ENCODE results near the gene PDLIM1.
"Not testable (repeated sequence)": the region's sequence is repeated elsewhere in the genome, so short reads cannot be mapped to it uniquely, and the experiment has no call there.

The PDLIM1 gene

DNA sequence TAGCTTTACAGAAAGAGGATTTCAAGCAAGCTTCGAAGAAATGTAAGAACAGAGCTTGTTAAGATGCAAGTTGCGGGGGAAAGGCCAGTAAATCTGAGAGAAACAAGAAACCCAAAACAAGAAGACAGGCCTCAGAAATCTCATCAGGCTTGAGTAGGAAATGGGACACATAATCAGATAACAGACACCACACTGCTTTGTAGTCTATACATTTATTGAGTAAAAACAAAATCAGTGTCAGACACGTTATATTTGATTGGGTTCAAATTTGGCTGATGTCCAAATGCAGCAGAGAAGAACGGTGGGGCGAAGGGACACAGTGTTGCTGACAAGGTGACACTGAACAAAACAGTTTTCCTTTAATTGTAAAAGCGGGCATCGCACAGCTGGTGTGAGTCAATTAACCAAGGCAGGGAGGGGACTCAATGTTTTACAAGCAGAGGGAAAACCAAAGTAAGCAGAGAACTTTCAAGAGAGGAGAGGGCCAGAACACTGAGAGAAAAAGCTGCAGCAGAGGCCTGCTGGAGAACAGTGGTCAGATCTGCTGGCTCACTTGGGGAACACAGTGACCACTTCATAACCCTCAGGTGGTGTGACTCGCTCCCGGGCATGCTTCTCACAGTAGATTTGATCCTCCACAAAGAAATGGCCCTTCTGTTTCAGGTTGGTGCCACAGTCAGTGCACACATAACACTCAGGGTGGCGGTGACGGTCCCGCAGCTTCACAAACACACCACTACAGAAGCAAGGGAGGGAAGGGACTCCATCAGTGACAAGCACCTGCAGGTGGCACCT lies 53.2 kb downstream of the PDLIM1 start:
- FAIRE-seq = no peak

DNA sequence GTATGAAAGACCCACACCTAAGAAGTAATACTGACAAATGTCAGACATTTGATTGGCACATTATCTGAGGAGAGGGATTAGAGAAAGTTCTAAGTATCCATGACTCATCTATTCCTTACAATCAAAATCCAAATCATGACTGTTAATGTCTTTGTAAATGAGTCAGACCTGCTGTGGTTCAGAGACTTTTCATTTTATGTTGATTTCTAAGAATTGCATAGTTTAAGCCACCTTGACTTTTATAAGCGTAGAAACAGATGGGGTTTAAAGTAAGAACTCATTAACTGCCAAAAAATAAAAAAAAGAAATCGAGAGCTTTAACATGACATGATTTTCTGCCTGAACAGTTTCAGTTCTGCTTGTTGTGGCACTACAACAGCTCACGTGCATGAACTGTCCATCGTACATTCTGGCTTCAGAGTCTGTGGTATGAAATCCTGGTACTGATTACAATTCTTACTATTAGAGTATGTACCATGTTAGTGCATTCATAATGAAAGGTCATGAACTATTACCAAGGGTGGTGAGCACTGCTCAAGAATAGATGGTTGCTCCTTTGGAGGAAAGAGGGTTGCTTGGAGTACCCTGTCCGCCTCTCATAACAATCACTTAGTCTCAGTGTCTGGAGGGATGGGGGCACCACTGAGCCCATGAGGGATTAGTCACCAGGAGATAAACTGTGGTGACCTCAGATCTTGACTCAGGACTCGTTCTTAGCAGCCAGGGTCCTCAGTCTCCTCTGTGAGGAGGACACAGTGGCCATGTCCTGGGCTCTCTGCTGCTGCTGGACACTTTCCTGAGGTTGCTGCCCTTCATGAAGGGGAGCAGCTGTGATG lies 54.5 kb downstream of the PDLIM1 start:
- FAIRE-seq = no peak

DNA sequence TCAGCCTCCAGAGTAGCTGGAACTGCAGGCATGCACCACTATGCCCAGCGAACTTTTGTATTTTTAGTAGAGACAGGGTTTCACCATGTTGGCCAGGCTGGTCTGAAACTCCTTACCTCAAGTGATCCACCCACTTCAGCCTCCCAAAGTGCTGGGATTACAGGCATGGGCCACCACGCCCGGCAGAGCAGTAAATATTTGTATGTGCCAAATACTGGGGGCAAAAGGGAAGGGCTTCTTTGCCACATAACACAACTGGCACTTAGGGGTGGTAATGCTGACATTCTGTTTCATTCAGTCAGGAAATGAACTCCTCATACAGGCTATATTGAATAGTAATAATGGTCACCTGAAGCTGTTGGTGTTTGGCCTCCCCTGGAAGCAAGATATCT lies 55.1 kb downstream of the PDLIM1 start:
- no peak for FAIRE-seq

DNA sequence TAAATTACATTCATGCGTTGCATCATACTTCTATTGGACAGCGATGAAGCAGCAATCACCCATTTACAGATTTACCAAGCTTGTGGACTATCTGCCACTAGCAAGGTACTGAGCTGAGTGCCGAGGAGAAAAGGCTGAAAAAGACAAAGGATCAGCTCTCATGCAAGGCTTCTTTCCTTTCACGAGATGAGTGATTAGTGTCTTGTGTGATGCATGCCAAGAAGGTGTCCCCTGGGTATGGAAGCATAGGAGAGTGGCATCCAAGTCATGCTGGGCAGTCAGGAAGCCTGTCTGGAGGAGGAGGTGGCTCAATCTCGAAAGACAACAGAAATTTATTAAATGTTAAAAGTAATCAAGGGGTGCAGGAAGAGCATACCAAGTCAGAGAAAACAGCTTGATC lies 55.9 kb downstream of the PDLIM1 start:
- no peak for FAIRE-seq

DNA sequence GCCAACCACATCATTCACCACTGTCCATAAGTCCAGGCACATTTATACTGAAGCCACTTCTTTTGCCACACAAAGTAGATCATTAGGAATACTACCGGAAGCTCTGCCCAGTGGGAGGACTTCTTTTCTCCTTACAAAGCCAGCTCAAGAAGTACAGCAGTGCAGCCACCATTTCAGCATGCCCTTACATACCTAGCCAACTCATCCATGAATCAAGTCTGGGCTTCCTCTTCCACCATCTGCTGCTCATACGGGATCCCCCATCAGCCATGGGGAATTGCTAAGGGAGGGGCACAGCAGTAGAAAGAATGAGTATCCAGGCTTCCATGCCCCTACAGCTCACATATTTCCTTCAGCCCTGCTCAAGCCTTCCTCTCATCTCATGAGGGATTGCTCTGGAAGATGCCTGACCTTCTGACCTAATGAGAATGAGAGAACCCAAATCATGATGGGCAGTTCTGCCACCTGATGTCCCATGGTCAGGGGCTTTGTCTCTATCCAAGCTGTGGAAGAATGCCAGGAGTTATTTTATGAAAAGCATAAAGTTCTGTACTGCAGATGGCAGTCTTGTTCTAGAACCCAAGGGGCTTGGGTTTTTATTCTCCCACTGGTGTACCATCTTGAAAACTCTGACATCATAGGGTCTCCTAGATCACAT lies 57.3 kb downstream of the PDLIM1 start:
- no peak for FAIRE-seq

DNA sequence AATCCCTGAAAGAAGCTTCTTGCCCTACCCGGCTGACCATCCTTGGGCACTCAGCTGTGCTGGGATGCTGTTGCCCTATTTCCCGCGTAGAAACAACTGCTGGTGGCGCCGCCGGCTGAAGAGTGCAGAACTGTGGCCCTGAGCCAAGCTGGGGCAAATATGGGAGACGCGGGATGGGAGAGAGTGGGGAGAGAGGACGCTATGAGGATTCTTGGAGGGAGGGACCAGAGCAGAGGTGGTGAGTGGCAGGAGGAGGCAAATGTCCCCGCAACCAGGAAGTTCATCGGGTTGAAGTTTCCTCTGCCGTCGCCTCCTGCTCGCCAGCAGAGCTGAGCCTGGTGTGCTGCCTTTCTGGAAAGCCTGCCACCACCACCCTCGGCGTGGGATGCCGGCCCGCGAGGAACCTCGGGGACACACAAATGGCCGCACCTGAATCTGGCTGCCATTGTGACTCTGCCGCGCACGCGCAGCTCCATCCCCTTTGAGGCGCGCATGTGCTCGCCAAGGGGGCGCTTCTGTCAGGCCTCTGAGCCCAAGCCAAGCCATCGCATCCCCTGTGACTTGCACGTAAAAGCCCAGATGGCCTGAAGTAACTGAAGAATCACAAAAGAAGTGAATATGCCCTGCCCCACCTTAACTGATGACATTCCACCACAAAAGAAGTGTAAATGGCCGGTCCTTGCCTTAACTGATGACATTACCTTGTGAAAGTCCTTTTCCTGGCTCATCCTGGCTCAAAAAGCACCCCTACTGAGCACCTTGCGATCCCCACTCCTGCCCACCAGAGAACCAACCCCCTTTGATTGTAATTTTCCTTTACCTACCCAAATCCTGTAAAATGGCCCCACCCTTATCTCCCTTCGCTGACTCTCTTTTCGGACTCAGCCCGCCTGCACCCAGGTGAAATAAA lies 59.9 kb downstream of the PDLIM1 start:
- FAIRE-seq = not testable (repeated sequence)

DNA sequence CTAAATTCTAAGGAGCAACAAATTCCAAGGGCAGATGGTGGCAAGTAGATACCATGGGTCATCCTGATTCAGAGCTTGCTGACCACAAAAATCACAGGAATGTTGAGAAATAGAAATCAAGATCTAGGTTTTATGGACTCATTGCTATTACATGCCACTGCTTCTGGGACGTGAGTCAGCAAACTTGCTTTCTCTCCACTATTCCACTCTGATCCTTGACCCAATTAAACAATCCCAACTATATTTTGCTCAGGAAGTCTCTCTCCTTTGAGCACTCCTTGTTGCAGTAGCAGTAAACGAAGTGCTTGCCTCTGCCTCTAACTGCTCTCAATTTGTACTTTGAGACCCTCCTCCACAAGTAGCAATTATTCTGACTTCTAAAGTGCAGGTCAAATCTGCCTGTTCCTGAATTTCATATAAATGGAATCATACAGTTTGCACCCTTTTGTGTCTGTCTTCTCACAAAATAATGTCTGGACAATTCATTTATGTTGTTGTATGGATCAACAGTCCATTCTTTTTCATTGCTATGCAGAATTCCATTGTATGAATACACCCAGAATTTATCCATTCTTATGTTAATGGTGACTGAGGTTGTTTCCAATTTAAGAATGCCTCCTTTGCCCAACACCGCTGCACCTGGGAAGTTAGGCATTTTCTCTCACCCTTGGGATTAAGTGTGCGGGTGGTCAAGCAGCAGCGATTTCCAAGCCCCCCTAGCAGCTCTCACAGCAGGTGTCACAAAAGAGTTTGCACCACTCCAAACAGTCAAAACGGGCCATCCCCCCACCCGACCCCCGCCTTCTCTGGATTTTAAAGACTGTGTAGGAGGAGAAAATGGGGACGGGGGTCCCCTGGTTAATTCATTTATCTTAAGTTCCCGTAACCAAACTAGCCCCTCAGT lies 60.8 kb downstream of the PDLIM1 start:
- no peak for FAIRE-seq

DNA sequence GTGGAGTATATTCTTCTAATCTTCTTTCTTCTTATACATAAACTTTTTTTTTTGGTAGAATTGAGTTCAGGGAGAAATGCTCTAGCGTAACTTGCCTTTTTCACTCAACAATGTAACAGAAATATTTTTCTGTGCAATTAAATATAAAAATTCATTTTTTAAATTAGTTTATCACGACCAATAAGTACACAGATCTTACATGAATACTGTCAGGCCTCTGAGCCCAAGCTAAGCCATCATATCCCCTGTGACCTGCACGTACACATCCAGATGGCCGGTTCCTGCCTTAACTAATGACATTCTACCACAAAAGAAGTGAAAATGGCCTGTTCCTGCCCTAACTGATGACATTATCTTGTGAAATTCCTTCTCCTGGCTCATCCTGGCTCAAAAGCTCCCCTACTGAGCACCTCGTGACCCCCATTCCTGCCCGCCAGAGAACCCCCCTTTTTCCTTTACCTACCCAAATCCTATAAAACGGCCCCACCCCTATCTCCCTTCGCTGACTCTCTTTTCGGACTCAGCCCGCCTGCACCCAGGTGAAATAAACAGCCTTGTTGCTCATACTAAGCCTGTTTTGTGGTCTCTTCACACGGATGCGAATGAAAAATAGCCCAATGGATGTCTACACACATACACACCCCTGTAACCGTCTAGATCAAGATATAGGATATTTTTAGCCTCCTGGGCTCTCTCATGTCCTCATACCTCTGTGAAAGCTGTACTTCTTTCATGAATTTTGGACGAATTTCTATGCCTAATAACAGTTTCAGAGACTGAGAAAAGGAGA lies 61.7 kb downstream of the PDLIM1 start:
- not testable (repeated sequence) for FAIRE-seq

DNA sequence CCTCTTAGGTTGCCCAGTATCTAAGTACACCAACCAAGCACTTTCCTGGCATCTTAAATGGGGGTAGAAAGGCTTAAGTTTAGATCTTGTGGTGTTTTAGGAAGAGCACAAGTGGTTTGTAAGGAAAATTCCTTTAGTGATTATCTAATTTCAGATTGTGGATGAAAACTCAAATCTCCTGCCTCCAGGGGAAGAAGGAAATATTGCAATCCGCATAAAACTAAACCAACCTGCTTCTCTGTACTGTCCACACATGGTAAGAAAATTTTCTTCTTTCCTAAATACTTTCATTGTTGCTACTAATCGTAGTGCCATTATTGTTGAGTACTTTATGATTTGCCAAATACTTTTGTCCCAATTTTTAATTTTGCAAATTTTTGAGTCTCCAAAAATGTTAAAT lies 65.7 kb downstream of the PDLIM1 start:
- no peak for FAIRE-seq

DNA sequence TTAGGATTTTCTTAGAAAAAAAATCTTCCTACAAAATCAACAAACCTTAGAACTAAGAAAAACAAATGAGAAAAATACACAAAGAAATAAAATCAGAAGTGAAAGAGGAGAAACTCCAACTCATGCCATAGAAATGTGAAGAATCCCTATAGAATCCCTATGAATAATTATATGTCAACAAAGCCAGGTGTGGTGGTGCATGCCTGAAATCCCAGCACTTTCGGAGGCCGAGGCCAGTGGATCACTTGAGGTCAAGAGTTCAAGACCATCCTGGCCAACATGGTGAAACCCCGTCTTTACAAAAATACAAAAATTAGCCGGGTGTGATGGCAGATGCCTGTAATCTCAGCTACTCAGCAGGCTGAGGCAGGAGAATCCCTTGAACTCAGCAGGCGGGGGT lies 69.7 kb downstream of the PDLIM1 start:
- FAIRE-seq = no peak

DNA sequence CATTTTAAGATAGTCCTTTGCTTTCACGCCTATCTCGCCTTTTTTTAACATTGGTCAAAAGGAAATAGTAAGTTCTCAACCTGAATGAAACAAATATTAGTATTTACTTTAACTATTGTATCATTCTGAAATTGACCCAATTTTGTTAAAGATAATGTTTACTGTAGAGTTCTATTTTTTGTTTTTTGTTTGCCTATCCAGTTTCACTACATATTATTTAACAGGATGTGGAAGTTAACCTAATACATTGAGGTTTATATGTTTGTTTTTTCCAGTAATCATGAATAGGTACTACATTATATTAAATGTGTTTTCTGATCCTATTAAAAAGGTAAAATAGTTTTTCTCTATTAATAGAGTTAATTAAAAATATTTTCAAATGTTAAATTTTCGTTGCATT lies 70.3 kb downstream of the PDLIM1 start:
- FAIRE-seq = peak; percentile 81

DNA sequence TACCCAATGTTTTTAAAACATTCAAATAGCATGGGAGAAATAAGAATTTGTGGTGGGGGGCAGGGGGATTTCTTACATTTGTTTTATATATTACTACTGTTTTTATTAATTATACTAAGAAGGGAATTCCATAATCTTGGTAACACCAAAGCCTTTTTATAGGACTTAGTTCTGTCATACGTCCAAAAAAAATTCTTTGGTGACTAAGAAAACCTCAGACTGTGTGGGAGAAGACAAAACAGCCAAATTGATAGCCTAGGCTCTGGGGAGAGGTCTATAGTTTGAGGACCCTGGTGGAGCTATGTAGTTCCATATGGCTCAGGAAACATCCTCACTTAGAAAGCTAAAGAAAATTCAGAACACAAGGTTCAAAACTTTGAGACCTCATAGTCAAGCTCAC lies 73.3 kb downstream of the PDLIM1 start:
- FAIRE-seq = no peak

DNA sequence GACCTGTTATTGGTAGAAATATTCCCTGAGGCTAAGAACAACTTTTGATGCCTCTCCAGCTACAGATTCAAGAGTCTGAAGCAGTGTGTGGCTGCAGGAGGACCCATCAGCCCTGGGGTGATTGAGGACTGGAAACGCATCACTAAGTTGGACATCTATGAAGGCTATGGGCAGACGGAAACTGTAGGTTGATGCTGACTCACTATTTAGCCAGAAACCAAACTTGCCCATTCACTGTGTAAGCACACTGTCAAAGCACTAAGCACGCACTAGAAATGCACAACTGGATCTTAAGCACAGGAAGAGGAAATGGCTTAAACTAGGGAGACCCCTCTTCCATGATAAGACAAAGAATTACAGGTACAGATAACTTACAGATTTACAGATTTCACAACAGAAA lies 76.0 kb downstream of the PDLIM1 start:
- FAIRE-seq = no peak

DNA sequence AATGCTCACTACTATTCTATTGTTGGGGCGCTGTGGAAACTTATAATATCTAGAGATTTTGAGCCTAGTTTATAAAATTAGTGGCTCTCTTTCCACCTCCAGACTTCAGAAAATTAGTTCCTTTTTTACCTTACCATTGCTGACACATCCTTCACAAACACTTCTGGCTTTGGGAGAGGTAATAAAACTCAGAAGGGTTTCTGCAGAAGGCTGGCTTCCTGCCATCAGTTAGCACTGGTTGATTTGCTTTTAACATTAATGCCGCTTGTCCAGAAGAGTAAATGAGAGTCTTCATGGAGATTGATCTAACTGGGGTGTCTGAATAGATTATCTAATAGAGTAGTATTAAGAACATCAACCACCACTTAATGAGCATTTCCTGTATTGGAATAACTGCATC lies 76.4 kb downstream of the PDLIM1 start:
- no peak for FAIRE-seq

DNA sequence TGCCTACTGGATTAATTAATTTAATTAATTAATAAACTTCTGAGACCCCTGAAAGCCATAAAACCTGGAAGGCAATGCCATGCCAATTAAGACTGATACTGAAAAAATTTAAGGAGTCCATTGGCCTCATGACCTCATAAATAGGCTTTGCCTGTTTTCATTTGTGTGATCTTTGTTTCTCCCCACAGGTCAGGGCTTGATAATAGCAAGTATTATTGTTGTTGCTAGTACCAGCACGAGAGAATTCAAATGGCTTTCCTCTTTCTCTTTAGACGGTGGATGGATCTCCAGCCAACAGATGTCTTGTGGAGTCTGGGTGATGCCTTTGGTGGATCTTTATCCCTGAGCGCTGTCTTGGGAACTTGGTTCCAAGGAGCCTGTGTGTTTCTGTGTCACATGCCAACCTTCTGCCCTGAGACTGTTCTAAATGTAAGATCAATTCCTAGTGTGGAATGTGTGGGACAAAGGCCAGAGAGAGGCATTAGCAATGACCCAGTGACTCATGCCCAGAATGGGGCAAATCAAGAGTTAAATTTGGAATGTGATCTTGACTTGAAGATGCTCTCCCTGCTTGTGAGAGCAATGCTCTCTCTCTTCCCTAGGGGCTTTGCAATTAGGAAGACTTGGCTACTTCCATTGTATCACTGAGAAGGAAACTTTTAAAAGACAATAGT lies 79.1 kb downstream of the PDLIM1 start:
- no peak for FAIRE-seq

DNA sequence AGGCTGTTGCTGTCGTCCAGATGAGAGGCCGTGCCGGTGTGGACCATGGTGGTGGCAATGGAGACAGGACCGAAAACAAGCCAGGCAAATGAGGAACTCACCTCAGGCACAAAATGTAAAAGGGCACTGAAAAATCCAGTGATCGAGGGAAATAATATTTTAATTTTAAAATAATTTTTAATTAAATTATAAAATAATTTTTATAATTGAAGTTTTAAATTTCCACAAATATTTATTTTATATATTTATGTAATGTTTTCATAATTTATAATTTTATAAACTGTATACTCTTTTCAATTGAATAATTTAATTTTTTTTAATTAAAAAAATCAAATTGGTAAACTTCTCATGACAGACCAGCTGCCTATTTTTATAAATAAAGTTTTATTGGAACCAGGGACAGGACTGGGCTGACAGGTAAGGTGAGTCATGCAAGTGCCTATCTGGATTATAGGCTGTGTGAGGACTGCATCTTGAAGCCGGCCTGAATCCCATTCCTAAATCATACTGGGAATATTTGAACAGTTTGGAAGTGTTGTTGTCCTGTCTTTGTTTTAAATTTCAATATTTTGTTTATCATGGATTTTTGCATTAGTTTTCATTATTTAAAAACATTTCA lies 81.2 kb downstream of the PDLIM1 start:
- FAIRE-seq = peak; percentile 80

DNA sequence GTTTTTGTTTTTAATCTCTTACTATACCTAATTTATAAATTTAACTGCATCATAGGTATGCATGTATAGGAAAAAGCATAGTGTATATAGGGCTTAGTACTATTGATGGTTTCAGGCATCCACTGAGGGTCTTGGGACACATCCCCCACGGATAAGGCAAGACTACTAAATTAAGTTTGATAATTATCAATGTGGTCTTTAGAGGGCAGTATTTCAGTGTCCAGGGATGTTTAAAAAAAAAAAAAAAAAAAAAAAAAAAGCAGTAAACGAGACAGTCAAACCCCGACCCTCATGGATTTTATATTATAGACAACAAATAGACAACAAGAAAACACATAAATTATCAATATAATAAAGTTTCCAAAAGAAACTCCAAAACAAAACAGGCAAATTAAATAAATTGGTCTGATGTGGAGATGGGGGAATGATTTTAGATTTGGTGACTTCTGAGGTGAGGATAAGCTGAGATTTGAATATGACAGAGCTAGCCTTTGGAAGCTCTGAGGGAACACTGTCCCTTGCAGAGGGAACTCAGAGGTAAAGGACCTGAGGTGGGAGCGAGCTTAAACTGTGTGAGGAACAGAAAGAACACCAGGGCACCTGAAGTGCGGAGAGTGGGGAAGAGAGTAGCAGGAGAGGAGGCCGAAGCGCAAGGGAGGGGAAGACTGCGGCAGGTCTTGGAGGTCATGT lies 82.0 kb downstream of the PDLIM1 start:
- FAIRE-seq = no peak

DNA sequence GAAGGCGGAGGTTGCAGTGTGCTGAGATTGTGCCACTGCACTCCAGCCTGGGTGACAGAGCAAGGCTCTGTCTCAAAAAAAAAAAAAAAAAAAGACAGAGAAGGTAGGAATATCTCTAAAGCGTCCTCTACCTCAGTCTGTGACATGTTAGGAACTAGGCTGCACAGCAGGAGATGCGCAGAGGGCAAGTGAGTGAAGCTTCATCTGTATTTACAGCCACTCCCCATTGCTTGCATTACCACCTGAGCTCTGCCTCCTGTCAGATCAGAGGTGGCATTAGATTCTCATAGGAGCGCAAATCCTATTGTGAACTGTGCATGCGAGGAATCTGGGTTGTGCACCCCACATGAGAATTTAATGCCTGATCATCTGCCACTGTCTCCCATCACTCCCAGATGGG lies 87.9 kb downstream of the PDLIM1 start:
- FAIRE-seq = not testable (repeated sequence)

DNA sequence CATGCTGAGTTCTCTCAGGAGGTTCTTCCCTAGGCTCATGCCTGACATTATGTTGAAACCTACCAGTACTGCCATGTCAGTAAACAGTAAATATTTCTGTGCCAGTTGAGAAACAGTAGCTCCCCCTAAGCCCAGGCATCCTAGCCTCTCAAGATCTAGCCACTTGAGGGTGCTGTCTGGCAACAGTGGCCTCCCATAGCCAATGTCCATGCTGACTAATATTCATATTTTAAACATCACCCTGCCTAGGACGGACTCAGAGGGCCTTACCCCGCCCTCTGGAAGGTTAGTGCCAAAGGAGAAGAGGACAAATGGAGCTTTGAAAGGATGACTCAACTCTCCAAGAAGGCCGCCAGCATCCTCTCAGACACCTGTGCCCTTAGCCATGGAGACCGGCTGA lies 89.1 kb downstream of the PDLIM1 start:
- FAIRE-seq = no peak
